HK-2 (cell line): ENCODE measurements around the gene CDC14A.
"Not testable (repeated sequence)": the region's sequence is repeated elsewhere in the genome, so short reads cannot be mapped to it uniquely, and the experiment has no call there.

Experiments
- DNase-seq: peaks from one replicate; pipeline ENCODE4 v3.0.0-alpha.2; 2018; ENCODE audit not compliant: unreplicated experiment

The CDC14A gene

GRCh38 chr1:100362821-100363466 lies 10.6 kb downstream of the CDC14A start:
- DNase-seq, result no peak

DNA sequence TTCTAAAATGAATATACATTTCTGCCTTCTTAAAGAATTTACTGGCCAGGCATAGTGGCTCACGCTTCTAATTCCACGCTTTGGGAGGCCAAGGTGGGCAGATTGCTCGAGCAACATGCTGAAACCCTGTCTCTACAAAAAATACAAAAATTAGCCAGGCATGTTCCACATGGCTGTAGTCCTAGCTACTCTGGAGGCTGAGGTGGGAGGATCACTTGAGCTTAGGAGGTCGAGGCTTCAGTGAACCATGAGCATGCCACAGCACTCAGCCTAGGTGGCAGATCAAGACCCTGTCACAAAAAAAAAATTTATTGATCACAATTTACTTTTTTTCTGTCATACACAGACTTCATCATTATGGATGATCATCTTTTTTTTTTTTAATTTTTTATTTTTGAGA lies 11.5 kb downstream of the CDC14A start:
- no peak for DNase-seq

DNA sequence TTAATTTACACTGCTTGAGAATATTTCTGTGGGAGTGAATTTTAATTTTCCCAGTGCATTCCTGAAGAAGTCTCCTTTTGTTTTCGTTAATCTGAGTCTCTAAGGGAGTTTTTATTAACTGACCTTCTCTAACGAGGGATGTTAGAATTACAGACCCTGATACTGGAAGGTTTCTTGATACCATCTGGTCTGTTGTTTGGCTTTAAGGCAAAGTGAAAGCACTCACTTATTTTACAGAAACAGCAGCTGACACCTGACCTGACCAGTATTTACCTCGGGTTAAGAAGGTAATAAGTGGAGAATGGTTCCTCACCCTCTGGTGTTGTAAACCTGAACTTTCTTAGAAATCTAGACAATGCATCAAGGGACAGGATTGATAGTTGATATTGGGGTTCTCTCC lies 12.4 kb downstream of the CDC14A start:
- DNase-seq, result no peak

- DNase-seq, result no peak
These were observed 13.9 kb downstream of the CDC14A start for GRCh38 chr1:100366209-100366525.

GRCh38 chr1:100369339-100369738 lies 17.0 kb downstream of the CDC14A start:
- DNase-seq, result not testable (repeated sequence)

GRCh38 chr1:100373953-100374352 lies 21.6 kb downstream of the CDC14A start:
- DNase-seq, result not testable (repeated sequence)

DNA sequence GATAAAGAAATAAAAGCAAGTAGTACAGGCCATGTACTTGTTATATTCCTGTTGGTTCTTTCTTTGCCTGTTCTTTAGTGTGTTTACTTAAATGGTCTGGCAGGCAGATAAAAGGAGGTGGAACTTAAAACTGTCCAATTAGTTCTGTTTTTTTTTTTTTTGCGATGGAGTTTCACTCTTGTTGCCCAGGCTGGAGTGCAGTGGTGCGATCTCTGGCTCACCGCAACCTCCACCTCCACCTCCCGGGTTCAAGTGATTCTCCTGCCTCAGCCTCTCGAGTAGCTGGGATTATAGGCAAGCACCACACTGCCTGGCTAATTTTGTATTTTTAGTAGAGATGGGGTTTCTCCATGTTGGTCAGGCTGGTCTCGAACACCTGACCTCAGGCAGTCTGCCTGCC lies 24.6 kb downstream of the CDC14A start:
- DNase-seq, result not testable (repeated sequence)

- DNase-seq, result no peak
These were observed 25.5 kb downstream of the CDC14A start for GRCh38 chr1:100377590-100378361.

- no peak for DNase-seq
These were observed 26.6 kb downstream of the CDC14A start for GRCh38 chr1:100378956-100379355.

DNA sequence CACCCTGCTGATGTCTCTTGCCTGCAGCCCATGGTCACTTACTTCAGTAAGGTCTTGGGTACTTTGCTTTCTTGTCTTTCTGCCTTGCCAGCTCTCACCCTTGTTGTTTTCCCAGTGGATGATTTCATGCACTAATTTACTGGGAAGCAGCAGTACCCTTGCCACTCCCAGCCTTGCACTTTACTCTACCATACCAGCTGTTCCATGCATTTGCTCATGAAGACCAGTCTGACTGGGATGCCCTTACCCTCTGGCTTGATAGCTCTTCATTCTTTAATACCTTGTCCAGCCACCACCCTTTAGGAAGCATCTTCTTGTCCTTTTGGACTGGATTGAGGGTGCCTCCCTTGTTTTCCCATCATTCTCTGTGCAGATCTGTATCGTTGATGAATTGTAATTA lies 28.3 kb downstream of the CDC14A start:
- no peak for DNase-seq

DNA sequence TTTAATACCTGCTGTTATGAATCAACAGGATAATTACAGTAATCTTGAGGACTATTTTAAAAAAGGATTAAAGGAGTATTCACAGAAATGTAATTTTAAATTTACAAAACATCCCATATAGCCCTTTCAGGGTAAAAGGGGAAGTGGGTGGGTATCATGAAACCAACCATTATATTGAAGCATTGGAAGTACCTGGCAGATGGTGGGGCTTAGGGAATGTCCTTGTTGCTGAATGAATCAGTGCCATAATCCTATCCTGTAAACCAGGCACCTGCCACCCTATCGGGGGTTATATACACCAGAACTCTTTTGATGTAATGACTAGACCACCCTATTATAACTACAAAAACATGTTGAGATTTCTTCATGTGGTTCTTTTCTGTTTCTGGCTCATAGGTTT lies 30.4 kb downstream of the CDC14A start:
- DNase-seq, result no peak

- no peak for DNase-seq
These were observed 31.6 kb downstream of the CDC14A start for GRCh38 chr1:100383743-100384405.

GRCh38 chr1:100387209-100387608 lies 34.9 kb downstream of the CDC14A start:
- DNase-seq, result no peak

DNA sequence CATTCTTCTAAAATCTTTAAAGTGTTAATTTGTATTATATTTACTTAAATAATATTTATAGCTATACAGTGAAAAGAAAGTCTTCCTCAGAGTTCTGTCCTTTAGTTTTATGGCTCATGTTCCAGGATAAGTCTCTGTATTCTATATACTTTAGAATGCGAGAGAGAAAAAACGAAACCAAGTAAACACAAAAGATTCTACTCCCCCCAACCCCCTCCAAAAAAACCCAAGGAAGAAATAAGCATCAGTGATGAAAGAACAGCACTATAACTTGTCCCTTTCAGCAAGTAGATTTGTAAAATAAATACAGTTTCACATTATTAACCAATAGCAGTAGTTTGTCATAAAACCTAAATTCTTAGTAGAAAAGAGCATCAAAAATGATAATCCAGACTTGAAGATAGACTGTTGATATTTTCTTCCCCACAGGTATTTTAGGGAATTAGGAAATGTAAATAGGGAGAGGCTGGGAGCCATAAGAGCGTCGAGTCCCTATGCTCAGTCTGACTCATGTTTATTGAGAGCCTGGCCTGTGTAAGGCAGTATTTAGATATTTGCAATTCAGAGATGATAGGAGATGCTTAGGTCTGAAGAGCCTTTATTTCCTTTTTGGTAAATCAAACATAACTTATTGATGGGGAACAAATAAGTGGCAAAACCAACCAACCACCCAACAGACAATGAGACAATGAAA lies 35.5 kb downstream of the CDC14A start:
- DNase-seq, result no peak

DNA sequence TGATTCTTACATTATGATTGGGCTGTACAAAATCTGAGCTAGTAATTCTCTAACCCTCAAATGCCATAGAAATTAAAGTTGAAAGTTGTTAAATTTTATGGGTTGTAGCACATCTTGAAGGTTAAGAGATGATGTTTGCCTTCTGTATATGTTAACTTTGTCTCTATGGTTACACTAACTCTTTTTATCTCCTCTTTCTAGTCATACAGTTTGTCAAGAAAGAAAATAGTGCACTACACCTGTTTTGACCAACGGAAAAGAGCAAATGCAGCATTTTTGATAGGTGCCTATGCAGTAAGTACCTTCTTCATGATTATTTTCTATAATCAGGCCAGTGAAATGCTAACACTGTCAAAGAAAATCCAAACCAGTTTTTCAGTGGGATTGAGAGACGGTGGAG lies 38.2 kb downstream of the CDC14A start:
- DNase-seq, result no peak

GRCh38 chr1:100391675-100392074 lies 39.4 kb downstream of the CDC14A start:
- no peak for DNase-seq

GRCh38 chr1:100392756-100393155 lies 40.5 kb downstream of the CDC14A start:
- DNase-seq, result no peak

DNA sequence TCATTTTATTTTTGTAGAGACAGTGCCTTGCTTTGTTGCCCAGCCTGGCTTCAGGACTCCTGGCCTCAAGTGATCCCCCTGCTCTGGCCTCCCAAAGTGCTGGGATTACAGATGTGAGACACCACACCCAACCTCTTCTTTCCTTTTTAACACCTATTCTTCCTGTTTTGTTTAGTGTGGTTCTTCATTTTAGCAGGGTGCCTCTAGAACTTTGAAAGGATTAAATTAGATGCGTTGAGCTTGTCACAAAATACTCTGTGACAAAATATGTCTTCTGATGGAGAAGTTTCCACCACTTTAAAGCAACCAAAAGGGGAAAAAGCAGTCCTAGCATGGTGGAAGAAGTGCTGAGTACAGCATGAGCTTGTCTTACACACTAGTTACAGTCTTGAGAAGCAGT lies 42.0 kb downstream of the CDC14A start:
- no peak for DNase-seq

- DNase-seq, result no peak
These were observed 43.6 kb downstream of the CDC14A start for GRCh38 chr1:100395913-100396312.

- no peak for DNase-seq
These were observed 44.3 kb downstream of the CDC14A start for GRCh38 chr1:100396651-100397050.

DNA sequence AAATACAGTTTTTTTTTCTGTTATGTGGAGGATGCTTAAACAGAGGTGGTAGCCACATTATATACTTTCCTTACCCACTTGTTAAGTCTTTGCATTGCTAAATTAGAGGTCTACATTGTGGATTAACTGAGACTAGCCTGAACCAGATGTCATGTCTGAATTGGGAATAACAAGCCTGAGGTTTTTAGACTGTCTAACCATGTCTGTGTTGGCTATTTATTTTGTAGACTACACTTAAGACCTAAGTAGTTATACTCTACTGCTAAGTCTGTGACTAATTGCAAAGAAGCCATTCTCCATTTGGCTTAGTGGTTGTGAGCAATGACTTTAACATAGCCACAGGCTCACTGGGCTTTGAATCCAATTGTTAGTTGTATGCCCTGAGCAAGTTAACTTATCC lies 45.4 kb downstream of the CDC14A start:
- no peak for DNase-seq

DNA sequence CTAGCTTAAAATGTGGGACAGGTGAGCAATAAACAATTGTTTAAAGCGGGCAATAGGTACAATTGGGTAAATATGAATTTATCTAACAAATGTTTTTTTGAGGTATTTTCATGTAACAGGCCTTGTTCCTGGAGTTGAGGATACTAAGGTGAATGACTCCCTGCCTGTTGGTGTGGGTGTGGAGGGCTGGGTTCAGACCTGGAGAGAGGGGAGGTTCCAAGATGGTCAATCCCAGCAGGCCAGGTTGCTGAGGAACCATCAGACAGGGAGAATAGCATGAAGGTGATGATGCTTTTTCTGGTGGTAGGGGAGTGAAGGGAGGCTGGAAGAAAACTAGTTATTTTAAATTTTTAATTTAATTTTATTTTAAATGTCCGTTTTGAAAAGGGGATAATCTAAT lies 46.3 kb downstream of the CDC14A start:
- DNase-seq, result no peak

DNA sequence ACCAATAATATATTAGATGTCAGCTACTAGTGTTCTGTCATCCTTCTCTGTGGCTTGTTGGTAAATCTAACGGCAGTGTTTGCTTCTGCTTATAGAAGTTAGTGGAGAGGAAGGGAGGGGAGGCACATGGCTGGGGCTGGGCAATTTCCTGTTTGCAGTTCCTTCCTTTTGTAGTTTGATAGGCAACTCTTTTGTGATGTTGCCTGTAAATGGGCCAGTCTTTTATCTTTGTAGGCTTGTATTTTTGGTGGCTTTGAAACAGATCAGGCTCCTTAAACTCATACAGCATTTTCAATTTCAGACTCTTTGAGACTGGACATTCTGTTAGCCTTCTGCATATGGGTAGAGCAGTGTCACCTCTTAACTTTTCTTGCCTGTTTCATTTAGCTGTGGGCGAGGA lies 48.1 kb downstream of the CDC14A start:
- DNase-seq, result no peak
